Thyroid gland (tissue), 4 donors: ENCODE measurements around the gene YTHDF2.
"Not testable (repeated sequence)": the region's sequence is repeated elsewhere in the genome, so short reads cannot be mapped to it uniquely, and the experiment has no call there.

Experiments
- POLR2A ChIP-seq, 2 donors: fragments of 450-650 bp; IDR thresholded peaks; one replicate each; pipeline ENCODE4 v1.6.1; 2017; ENCODE audit warnings: antibody characterized with exemption in 2 of 2, mild to moderate bottlenecking in 2 of 2, moderate library complexity in 1 of 2
- TF ChIP-seq, protein P1 (sequence below), 6 experiments: fragments of 200-600 bp in 3 of 6; fragments of 450-650 bp in 3 of 6; sonication (generic) in 3 of 6; IDR thresholded peaks; one replicate each; pipeline ENCODE4 v1.5.1; 2016 to 2019; ENCODE audit warnings: antibody characterized with exemption in 6 of 6, mild to moderate bottlenecking in 2 of 6, inconsistent platforms in 1 of 6, moderate library complexity in 1 of 6

DNA sequence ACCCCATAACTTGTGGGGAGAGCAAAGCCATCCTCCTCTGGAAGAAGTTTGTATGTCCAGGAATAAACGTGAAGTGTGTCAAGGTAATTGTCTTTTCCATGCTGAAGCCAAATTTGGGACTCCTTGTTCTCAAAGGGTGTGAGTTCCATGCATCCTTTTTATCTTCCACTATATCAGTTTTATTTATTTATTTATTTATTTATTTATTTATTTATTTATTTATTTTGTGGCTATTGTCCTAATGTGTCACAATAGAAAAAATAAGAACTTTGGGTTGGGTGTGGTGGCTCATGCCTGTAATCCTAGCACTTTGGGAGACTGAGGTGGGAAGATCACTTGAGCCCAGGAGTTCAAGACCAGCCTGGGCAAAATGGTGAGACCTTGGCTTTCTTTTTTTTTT is 45.1 kb upstream of the YTHDF2 start:
- TF ChIP-seq, protein P1, sequence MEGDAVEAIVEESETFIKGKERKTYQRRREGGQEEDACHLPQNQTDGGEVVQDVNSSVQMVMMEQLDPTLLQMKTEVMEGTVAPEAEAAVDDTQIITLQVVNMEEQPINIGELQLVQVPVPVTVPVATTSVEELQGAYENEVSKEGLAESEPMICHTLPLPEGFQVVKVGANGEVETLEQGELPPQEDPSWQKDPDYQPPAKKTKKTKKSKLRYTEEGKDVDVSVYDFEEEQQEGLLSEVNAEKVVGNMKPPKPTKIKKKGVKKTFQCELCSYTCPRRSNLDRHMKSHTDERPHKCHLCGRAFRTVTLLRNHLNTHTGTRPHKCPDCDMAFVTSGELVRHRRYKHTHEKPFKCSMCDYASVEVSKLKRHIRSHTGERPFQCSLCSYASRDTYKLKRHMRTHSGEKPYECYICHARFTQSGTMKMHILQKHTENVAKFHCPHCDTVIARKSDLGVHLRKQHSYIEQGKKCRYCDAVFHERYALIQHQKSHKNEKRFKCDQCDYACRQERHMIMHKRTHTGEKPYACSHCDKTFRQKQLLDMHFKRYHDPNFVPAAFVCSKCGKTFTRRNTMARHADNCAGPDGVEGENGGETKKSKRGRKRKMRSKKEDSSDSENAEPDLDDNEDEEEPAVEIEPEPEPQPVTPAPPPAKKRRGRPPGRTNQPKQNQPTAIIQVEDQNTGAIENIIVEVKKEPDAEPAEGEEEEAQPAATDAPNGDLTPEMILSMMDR (IDR thresholded peaks at IDR 0.05) = not testable (repeated sequence)
- TF ChIP-seq POLR2A (IDR thresholded peaks at IDR 0.05) = not testable (repeated sequence)
